Cardiac fibroblast (primary cell): ENCODE data around the gene PCYT1B.
A peak's percentile ranks its signal among the peaks of the same experiment; 100 is the strongest.

Source experiments
- DNase-seq, 2 donors: peaks; one replicate each; pipeline versions ENCODE4 v3.0.0 to v3.0.0-alpha.2; 2010; ENCODE audit warnings: low read depth in 2 of 2
- H3K4me3 ChIP-seq, 2 donors: replicated peaks in 1 of 2; 1 replicate in 1 of 2; 2 replicates in 1 of 2; pipeline ENCODE4 v1.5.1; 2011; ENCODE audit warnings: low read depth in 2 of 2, low read length in 2 of 2, mild to moderate bottlenecking in 2 of 2, moderate library complexity in 1 of 2
- TF ChIP-seq, protein P1 (sequence below): IDR thresholded peaks from one replicate; pipeline ENCODE4 v1.5.1; 2011; ENCODE audit warnings: low read depth, mild to moderate bottlenecking, low read length, inconsistent platforms

The PCYT1B gene

DNA sequence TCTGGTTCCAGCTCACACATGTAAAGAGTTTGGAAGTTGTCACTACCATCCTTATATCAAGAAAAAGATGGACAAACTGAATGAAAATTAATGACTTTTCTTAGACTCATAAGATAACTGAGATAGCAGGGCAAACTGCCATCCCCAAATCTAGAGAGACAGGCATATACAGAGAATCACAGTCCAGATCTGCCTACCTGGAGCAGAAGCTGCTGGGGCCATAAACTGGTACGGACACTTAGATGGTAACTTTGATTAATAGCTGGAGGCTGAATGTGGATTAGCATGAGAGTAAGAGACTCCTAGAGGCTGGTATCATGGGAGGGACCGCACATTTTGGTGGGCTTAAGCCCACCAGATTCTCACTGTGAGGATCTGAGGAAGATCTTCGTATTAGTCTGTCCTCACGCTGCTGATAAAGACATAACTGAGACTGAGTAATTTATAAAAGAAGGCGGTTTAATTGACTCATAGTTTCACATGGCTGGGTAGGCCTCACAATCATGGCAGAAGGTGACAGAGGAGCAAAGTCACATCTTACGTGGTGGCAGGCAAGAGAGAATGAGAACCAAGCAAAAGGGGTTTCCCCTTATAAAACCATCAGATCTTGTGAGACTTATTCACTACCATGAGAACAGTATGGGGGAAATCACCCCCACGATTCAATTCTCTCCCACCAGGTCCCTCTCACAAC lies 35.7 kb upstream of the PCYT1B start:
- DNase-seq, result no peak
- no peak overlapping the region for H3K4me3 ChIP-seq
- TF ChIP-seq, protein P1, sequence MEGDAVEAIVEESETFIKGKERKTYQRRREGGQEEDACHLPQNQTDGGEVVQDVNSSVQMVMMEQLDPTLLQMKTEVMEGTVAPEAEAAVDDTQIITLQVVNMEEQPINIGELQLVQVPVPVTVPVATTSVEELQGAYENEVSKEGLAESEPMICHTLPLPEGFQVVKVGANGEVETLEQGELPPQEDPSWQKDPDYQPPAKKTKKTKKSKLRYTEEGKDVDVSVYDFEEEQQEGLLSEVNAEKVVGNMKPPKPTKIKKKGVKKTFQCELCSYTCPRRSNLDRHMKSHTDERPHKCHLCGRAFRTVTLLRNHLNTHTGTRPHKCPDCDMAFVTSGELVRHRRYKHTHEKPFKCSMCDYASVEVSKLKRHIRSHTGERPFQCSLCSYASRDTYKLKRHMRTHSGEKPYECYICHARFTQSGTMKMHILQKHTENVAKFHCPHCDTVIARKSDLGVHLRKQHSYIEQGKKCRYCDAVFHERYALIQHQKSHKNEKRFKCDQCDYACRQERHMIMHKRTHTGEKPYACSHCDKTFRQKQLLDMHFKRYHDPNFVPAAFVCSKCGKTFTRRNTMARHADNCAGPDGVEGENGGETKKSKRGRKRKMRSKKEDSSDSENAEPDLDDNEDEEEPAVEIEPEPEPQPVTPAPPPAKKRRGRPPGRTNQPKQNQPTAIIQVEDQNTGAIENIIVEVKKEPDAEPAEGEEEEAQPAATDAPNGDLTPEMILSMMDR, result no peak

DNA sequence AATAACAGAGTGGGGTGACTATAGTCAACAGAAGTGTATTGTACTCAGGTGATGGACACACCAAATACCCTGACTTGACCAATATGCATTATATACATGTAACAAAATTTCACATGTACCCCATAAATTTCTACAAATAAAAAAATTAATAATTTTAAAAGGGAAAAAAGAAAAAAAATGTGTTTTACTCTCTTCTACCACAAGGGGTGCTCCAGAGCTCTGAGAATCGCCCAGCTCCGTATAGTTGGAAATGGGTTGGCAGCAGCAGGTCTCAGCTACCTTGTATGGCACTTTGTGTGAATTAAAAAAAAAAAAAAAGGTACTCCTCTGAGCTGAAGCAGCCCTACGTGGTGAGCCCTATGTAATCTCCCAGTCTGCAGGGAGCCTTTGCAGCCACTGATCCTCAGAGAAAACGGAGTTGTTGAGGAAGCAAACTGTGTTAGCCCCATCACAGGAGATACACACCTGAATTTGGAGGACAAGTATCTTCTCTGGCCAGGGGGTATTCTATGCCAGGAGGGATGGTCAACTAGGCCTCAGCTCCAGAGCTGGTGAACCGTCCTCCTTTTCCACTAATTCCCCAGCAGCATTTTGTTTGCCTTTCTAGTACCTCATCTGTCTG lies 29.4 kb upstream of the PCYT1B start:
- DNase-seq, result peak in 1 of 2 donors; percentile 15
- TF ChIP-seq, protein P1, result peak; percentile 45
- no peak overlapping the region for H3K4me3 ChIP-seq

DNA sequence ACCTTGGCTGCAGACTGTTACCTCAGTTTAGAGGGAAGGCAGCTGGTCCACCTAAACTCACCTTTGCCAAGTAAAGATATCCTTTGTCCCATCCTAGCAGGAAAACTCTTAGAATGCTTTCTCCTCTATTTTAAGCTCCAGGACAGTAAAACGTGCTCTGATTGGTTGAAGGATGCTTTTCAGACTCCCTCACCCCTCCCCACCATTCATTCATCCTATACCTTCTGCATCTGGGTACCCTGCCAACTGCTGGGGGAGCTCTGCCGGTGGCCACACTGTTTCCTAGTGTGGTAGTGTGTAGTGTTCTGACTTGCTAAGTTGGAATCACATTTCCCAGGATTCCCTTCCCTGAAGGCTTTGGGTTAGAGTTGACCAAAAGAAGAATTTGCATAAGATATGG lies 26.3 kb upstream of the PCYT1B start:
- no peak overlapping the region for H3K4me3 ChIP-seq
- no peak for DNase-seq
- TF ChIP-seq, protein P1, result no peak

DNA sequence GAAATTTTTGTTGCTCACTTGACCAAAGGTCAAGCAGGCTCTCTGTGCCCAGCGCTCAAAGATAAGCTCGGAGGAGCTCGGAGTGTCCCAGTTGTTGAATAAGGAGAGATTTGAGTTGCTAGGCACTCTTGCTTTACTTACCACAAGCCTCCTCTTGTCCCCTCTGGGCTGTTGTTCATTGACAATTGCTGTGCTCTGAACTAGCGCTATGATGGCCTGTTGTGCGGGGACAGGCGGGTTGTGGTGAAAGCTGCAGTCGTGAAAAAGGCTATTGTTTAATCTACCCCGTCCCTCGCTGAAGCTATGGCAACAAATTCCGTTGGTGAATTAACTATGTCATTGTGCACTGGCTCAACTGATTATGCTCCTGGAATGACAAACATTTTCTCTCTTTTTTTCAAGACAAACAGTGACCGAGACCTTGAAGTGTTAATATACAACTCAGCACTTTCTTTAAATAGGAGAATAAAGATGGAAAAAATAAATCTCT lies 25.6 kb upstream of the PCYT1B start:
- TF ChIP-seq, protein P1, result no peak
- no peak for DNase-seq
- H3K4me3 ChIP-seq, result no peak overlapping the region

DNA sequence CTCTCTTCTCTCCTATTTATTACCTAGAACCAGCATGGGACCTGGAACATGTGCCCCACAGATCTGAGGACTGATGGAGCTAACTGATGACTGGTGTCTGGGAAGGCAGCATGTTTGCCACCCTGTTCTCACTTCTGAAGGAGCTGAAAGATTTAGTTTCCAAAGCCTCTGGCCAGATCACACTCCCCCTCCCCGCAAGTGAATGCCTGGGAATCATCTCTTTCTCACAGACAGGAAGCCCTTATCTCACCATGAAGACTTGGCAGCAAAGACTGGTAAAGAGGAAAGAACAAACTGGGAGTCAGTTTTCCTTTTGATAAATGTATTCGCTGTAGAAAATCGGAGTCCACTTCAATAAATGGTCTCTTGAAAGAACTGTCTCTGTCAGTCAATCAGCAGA lies 21.0 kb upstream of the PCYT1B start:
- TF ChIP-seq, protein P1, result no peak
- peak; percentile 0 to 64 for DNase-seq

DNA sequence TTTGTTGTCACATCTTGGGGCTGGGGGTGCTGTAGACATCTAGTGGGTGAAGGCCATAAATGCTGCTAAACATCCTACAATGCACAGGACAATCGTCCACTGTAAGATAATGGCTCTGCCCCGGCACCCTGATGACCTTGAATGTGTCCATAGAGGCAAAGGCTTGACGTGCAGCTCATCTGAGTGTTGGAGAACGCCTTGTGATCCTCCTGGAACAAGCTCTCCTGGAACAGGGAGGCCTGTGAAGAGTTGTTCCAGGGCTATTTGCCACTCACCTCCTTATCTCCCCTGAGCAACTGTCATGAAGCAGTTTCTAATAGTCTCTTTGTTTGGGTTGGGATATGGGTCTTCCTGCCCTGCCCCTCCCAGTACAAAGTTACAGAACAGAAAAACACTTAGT lies 15.2 kb upstream of the PCYT1B start:
- DNase-seq, result no peak

More for the DNA sequence above, 21.0 kb upstream of the PCYT1B start:
- no peak overlapping the region for H3K4me3 ChIP-seq

More for the DNA sequence above, 15.2 kb upstream of the PCYT1B start:
- TF ChIP-seq, protein P1, result no peak
- H3K4me3 ChIP-seq, result no peak overlapping the region
